ENCODE data around the gene ATL1. TPM values are rescaled to one million over a fixed set of nuclear protein-coding genes. Genes with fewer than 3 reads are reported as not detected.

Gene ATL1
- total and polyA plus RNA-seq, 2 of the 13 experiments (the other 11 are each of a cell fraction or from before 2014, with no cell fraction given), result 0.60 to 0.65 TPM

- TF ChIP-seq ETS1 (CRISPR knock-in tag; IDR thresholded peaks at IDR 0.05) (no peak), ZNF589 (CRISPR knock-in tag; conservative IDR thresholded peaks at IDR 0.05) (no peak), ZHX1 (CRISPR knock-in tag; IDR thresholded peaks at IDR 0.05; ENCODE audit: low read depth) (no peak), ZBTB43 (CRISPR knock-in tag; conservative IDR thresholded peaks at IDR 0.05) (no peak), PHF21A (CRISPR knock-in tag; IDR thresholded peaks at IDR 0.05) (no peak), CCAR2 (optimal IDR thresholded peaks at IDR 0.05; ENCODE audit: low read depth, low read length) (no peak)
Measured at GRCh38 chr14:50633954-50634353, 74.0 kb downstream of the ATL1 start (continued).

GRCh38 chr14:50635141-50635540 lies 75.2 kb downstream of the ATL1 start:
- Histone ChIP-seq H3K9ac (ENCODE audit: insufficient read depth, low read depth, low read length) (no peak overlapping the region), H3K4me2 (ENCODE audit: low read depth, low read length) (no peak overlapping the region), H3K27me3 (ENCODE audit: control insufficient read depth in 1 of 2, insufficient read depth in 2 of 2, low read length in 2 of 2) (no peaks in the 10 kb centered on the region), H2AFZ (ENCODE audit: low read length) (no peak overlapping the region), H4K20me1 (ENCODE audit: insufficient read depth, low read length) (no peaks in the 10 kb centered on the region), H3K27ac (ENCODE audit: extremely low read length, insufficient read depth, low read length) (no peak overlapping the region), H3K9me3 (ENCODE audit: low read length) (no peaks in the 10 kb centered on the region), H3K4me1 (ENCODE audit: insufficient read depth, low read length) (no peaks in the 10 kb centered on the region), H3K4me3 (replicated peaks in 1 of 3; ENCODE audit: insufficient read depth in 1 of 3, low read depth in 2 of 3, low read length in 3 of 3) (no peak overlapping the region), H3K36me3 (replicated peaks in 1 of 2; ENCODE audit: control insufficient read depth in 1 of 2, insufficient read depth in 2 of 2, low read length in 2 of 2) (peaks cover 3 to 6% of the 10 kb centered on the region in 2 experiments; a peak in 3 of 5 replicates), H3K79me2 (ENCODE audit: insufficient read depth, low read length) (no peaks in the 10 kb centered on the region)
- ChIA-PET POLR2A (interaction anchor here (1.2 kb wide), 1 partner anchor 33 kb away, joined by 3 read pairs; the partner anchor contains the start of gene SAV1), CTCF (ENCODE audit: low intra/inter-chr PET ratio, low total read pairs) (no interaction called here)
- FAIRE-seq (no peak), ATAC-seq (no peak), DNase-seq (ENCODE audit: low spot score) (no peak)
- whole genome bisulfite sequencing (ENCODE audit: low lambda C conversion rate), result 96% methylated on average over 2 of the region's 2 CpGs
- in situ Hi-C loops (cut with HindIII; ENCODE audit: extremely low pct_ligation_motif_present, low pct_unique_long_range_greater_than_20kb) (no loop called here), intact Hi-C loops (cut with micrococcal nuclease; ENCODE audit: unreplicated experiment) (no loop called here)
- no peak for TF ChIP-seq PLSCR1 (CRISPR knock-in tag; IDR thresholded peaks at IDR 0.05; ENCODE audit: borderline replicate concordance)
- TF ChIP-seq HNF1B (CRISPR knock-in tag; IDR thresholded peaks at IDR 0.05), result no peak
- no peak for TF ChIP-seq KLF12 (CRISPR knock-in tag; IDR thresholded peaks at IDR 0.05; ENCODE audit: borderline replicate concordance)
- TF ChIP-seq FOXA3 (CRISPR knock-in tag; IDR thresholded peaks at IDR 0.05), result no peak
- TF ChIP-seq DNMT3B (CRISPR knock-in tag; conservative IDR thresholded peaks at IDR 0.05), result no peak
- TF ChIP-seq ZNF333 (CRISPR knock-in tag; IDR thresholded peaks at IDR 0.05; ENCODE audit: borderline replicate concordance), result no peak
- TF ChIP-seq TERF1 (CRISPR knock-in tag; IDR thresholded peaks at IDR 0.05), result no peak
- no TSS peak for BruUV-seq (replicated peaks)

All from HepG2 (cell line).